K562 (cell line): ENCODE results near the gene SRL. TPM values are rescaled to one million over a fixed set of nuclear protein-coding genes. Genes with fewer than 3 reads are reported as not detected.

Experiments used
- ATF4 ChIP-seq: fragments of 450-650 bp; formaldehyde crosslinking; IDR thresholded peaks from 2 replicates; pipeline ENCODE4 v1.4.0; 2022; ENCODE audit warnings: mild to moderate bottlenecking, moderate library complexity
- CBFB ChIP-seq: sonication (generic); formaldehyde crosslinking; IDR thresholded peaks from 2 replicates; pipeline ENCODE4 v1.4.0; 2020; ENCODE audit warnings: mild to moderate bottlenecking, missing genetic modification reagents
- DDX20 ChIP-seq: fragments of 450-650 bp; IDR thresholded peaks from 2 replicates; pipeline ENCODE4 v1.6.1; 2016; ENCODE audit warnings: missing genetic modification characterization, low read depth, mild to moderate bottlenecking, missing compliant biosample characterization, moderate library complexity
- FOXJ2 ChIP-seq: fragments of 200-800 bp; sonication (Bioruptor generic); IDR thresholded peaks from 2 replicates; pipeline ENCODE4 v1.6.1; 2016; ENCODE audit warnings: missing genetic modification characterization, missing compliant biosample characterization
- GATAD2B ChIP-seq: fragments of 450-650 bp; IDR thresholded peaks from 2 replicates; pipeline ENCODE4 v1.6.1; 2017; ENCODE audit warnings: mild to moderate bottlenecking, borderline replicate concordance
- HMG20B ChIP-seq: fragments of 250-450 bp; sonication (Bioruptor Pico); IDR thresholded peaks from 2 replicates; pipeline ENCODE4 v1.5.0; 2021; ENCODE audit warnings: mild to moderate bottlenecking
- HNRNPH1 ChIP-seq: fragments of 200-400 bp; formaldehyde crosslinking; optimal IDR thresholded peaks from 2 replicates; pipeline ENCODE3; 2017; ENCODE audit warnings: low read depth, mild to moderate bottlenecking, low read length, moderate library complexity
- KAT2B ChIP-seq: IDR thresholded peaks from one replicate; pipeline ENCODE4 v1.6.1; 2012; ENCODE audit warnings: low read depth, mild to moderate bottlenecking, control low read depth, inconsistent platforms, low read length, moderate library complexity
- MCM5 ChIP-seq: fragments of 450-650 bp; IDR thresholded peaks from 2 replicates; pipeline ENCODE4 v1.6.1; 2016; ENCODE audit warnings: low read depth
- MIER1 ChIP-seq: fragments of 450-650 bp; IDR thresholded peaks from 2 replicates; pipeline ENCODE4 v1.6.1; 2016; ENCODE audit warnings: antibody characterized with exemption, mild to moderate bottlenecking, low read depth
- POLR2AphosphoS5 ChIP-seq: IDR thresholded peaks from 2 replicates; pipeline ENCODE4 v1.6.1; 2011; ENCODE audit warnings: mild to moderate bottlenecking, low read depth, low read length, moderate library complexity; ENCODE audit not compliant: control insufficient read depth, insufficient read depth
- PTRF ChIP-seq: fragments of 450-650 bp; IDR thresholded peaks from 2 replicates; pipeline ENCODE4 v1.6.1; 2016; ENCODE audit warnings: mild to moderate bottlenecking, missing genetic modification characterization, missing compliant biosample characterization
- RBM14 ChIP-seq: fragments of 200-400 bp; formaldehyde crosslinking; IDR thresholded peaks from 2 replicates; pipeline ENCODE4 v1.6.1; 2018; ENCODE audit warnings: low read depth, mild to moderate bottlenecking, low read length, moderate library complexity, borderline replicate concordance; ENCODE audit not compliant: insufficient read depth
- TOE1 ChIP-seq, 2 experiments: fragments of 450-650 bp in 1 of 2; sonication (generic) in 1 of 2; formaldehyde crosslinking in 1 of 2; IDR thresholded peaks; 2 replicates each; pipeline versions ENCODE4 v1.7.1 to v1.8.0; 2016 to 2022; ENCODE audit warnings: borderline replicate concordance in 2 of 2, mild to moderate bottlenecking in 2 of 2, antibody characterized with exemption in 1 of 2, inconsistent platforms in 1 of 2, low read depth in 1 of 2, missing genetic modification reagents in 1 of 2, moderate library complexity in 1 of 2
- ZHX1 ChIP-seq: fragments of 150-350 bp; conservative IDR thresholded peaks from 2 replicates; pipeline ENCODE4 v1.6.1; 2014; ENCODE audit warnings: low read length
- ZNF384 ChIP-seq: IDR thresholded peaks from 2 replicates; pipeline ENCODE4 v1.6.1; 2012; ENCODE audit warnings: low read depth, low read length, improper control_type of control experiment
- ZZZ3 ChIP-seq: fragments of 450-650 bp; IDR thresholded peaks from 2 replicates; pipeline ENCODE4 v1.6.1; 2016; ENCODE audit warnings: antibody characterized with exemption, mild to moderate bottlenecking, moderate library complexity
- polyA plus RNA-seq, 8 experiments: library from polyadenylated mRNA; depleted of rRNA in 4 of 8; stranded (reverse) in 5 of 8; unstranded in 3 of 8; fragments of >200 nt; fragmentation: Nextera tagmentation in 2 of 8; fragmentation: Illumina TruSeq in 1 of 8; extraction: Ambion mirVana in 2 of 8; extraction: Trizol in 1 of 8; gene quantifications; 2 replicates each; pipeline versions ENCODE4 v1.2.1 to v1.2.3, GENCODE V29; 2011 to 2014; ENCODE audit warnings: inconsistent platforms in 1 of 8, missing spikeins in 1 of 8
- total RNA-seq, 7 experiments: library from RNA; depleted of rRNA in 6 of 7; stranded (reverse); fragments of >200 nt in 6 of 7; fragmentation: Illumina TruSeq in 2 of 7; extraction: Trizol in 2 of 7; gene quantifications; 2 replicates each; pipeline versions ENCODE4 v1.2.1 to v1.2.3, GENCODE V29; 2011 to 2021; ENCODE audit warnings: low replicate concordance in 1 of 7
- TF ChIP-seq, protein P1 (sequence below): fragments of 450-650 bp; IDR thresholded peaks from 2 replicates; pipeline ENCODE4 v1.6.1; 2017; ENCODE audit warnings: mild to moderate bottlenecking, moderate library complexity
- TF ChIP-seq, protein P2 (sequence below): fragments of 250-450 bp; sonication (Bioruptor Pico); IDR thresholded peaks from 2 replicates; pipeline ENCODE4 v1.4.0; 2020; ENCODE audit warnings: mild to moderate bottlenecking, moderate library complexity, borderline replicate concordance

Gene SRL
- total and polyA plus RNA-seq, 9 of the 15 experiments (the other 6 are each of a cell fraction or from before 2014, with no cell fraction given), result 0.01 TPM; not detected in 8

DNA sequence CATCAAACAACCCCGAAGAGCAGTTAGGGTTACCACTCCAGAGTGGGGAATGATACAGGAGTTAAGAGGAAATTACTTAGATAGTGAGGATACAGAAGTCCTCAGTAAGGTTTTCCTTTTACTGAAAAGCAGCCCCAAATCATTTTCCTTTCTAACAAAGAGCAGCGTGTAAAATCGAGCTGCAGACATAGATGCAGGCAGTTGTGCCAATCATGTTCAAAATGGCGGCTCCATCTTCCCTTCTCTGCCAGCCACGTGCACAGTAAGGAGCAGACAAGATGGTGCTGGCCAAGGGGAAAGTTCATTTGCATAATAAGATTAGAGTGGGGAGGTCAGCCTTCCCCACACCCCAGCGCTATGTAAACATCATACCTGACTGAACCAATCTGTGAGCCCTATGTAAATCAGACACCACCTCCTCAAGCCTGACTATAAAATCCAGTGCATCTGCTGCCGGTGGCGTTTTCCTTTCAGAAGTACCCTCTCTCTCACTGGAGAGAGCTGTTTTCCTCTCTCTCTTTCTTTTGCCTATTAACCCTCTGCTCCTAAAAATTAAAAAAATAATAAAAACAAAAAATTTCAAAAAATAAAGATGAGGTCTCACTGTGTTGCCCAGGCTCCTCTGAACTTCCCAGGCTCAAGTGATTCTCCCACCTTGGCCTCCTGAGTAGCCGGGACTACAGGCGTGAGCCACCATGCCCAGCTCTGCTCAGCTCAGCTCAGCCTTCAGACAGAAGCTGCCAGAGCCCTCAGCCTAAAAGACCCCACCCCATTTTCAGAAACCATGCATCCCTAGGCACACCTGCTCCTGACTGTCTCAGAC is 2.6 kb upstream of the SRL start (continued):
- TF ChIP-seq RBM14 (no peak), HNRNPH1 (no peak), FOXJ2 (tag) (peak; percentile 72; the same call in 1 of the 2 replicates), KAT2B (no peak), MIER1 (no peak), TOE1 (IDR thresholded peaks at IDR 0.05; ENCODE audit: borderline replicate concordance) (no peak), TOE1 (CRISPR knock-in tag; IDR thresholded peaks at IDR 0.05; ENCODE audit: borderline replicate concordance, low read depth) (no peak), HMG20B (CRISPR knock-in tag) (no peak), GATAD2B (no peak), DDX20 (peak; percentile 72; the same call in 1 of the 2 replicates), MCM5 (no peak), CBFB (CRISPR knock-in tag) (no peak), ZZZ3 (no peak), ZNF384 (no peak), ATF4 (0 out of 2 replicates have a peak, but pooled peaks have one; percentile 40), ZHX1 (no peak), PTRF (tag) (peak; percentile 80), POLR2AphosphoS5 (no peak)
- TF ChIP-seq, protein P1, sequence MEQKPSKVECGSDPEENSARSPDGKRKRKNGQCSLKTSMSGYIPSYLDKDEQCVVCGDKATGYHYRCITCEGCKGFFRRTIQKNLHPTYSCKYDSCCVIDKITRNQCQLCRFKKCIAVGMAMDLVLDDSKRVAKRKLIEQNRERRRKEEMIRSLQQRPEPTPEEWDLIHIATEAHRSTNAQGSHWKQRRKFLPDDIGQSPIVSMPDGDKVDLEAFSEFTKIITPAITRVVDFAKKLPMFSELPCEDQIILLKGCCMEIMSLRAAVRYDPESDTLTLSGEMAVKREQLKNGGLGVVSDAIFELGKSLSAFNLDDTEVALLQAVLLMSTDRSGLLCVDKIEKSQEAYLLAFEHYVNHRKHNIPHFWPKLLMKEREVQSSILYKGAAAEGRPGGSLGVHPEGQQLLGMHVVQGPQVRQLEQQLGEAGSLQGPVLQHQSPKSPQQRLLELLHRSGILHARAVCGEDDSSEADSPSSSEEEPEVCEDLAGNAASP, result no peak
- TF ChIP-seq, protein P2, sequence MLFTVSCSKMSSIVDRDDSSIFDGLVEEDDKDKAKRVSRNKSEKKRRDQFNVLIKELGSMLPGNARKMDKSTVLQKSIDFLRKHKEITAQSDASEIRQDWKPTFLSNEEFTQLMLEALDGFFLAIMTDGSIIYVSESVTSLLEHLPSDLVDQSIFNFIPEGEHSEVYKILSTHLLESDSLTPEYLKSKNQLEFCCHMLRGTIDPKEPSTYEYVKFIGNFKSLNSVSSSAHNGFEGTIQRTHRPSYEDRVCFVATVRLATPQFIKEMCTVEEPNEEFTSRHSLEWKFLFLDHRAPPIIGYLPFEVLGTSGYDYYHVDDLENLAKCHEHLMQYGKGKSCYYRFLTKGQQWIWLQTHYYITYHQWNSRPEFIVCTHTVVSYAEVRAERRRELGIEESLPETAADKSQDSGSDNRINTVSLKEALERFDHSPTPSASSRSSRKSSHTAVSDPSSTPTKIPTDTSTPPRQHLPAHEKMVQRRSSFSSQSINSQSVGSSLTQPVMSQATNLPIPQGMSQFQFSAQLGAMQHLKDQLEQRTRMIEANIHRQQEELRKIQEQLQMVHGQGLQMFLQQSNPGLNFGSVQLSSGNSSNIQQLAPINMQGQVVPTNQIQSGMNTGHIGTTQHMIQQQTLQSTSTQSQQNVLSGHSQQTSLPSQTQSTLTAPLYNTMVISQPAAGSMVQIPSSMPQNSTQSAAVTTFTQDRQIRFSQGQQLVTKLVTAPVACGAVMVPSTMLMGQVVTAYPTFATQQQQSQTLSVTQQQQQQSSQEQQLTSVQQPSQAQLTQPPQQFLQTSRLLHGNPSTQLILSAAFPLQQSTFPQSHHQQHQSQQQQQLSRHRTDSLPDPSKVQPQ (CRISPR knock-in tag), result no peak
